HL-60/S4 (cell line): ENCODE measurements around the gene GTF3C4.
"Not testable (repeated sequence)": the region's sequence is repeated elsewhere in the genome, so short reads cannot be mapped to it uniquely, and the experiment has no call there.

Experiments used
- in situ Hi-C: fragments of 300-500 bp; cut with MboI; formaldehyde crosslinking; loops from 2 replicates; pipeline ENCODE4 v1.14.3; 2022; ENCODE audit warnings: low sequenced_read_pairs

GTF3C4 gene

GRCh38 chr9:132698989-132699388 lies 28.7 kb downstream of the GTF3C4 start:
- in situ Hi-C loops: no loop called here

GRCh38 chr9:132699956-132700355 lies 29.7 kb downstream of the GTF3C4 start:
- in situ Hi-C loops: no loop called here

GRCh38 chr9:132702254-132702653 lies 32.0 kb downstream of the GTF3C4 start:
- in situ Hi-C loops: no loop called here

- in situ Hi-C loops: no loop called here
These were observed 33.1 kb downstream of the GTF3C4 start for GRCh38 chr9:132703336-132703735.

GRCh38 chr9:132708239-132708638 lies 38.0 kb downstream of the GTF3C4 start:
- in situ Hi-C loops: no loop called here

GRCh38 chr9:132708769-132709430 lies 38.6 kb downstream of the GTF3C4 start:
- in situ Hi-C loops: no loop called here

GRCh38 chr9:132710333-132710732 lies 40.1 kb downstream of the GTF3C4 start:
- in situ Hi-C loops: no loop called here

GRCh38 chr9:132711152-132711551 lies 40.9 kb downstream of the GTF3C4 start:
- in situ Hi-C loops: not testable (repeated sequence)

GRCh38 chr9:132711846-132712245 lies 41.6 kb downstream of the GTF3C4 start:
- in situ Hi-C loops: no loop called here

GRCh38 chr9:132712753-132713152 lies 42.5 kb downstream of the GTF3C4 start:
- in situ Hi-C loops: no loop called here

- in situ Hi-C loops: no loop called here
These were observed 45.7 kb downstream of the GTF3C4 start for GRCh38 chr9:132716007-132716406.

GRCh38 chr9:132717326-132717945 lies 47.2 kb downstream of the GTF3C4 start:
- in situ Hi-C loops: no loop called here

- in situ Hi-C loops: not testable (repeated sequence)
These were observed 48.2 kb downstream of the GTF3C4 start for GRCh38 chr9:132718381-132718928.

- in situ Hi-C loops: no loop called here
These were observed 51.4 kb downstream of the GTF3C4 start for GRCh38 chr9:132721661-132722060.

GRCh38 chr9:132722564-132723065 lies 52.4 kb downstream of the GTF3C4 start:
- in situ Hi-C loops: no loop called here

GRCh38 chr9:132723809-132724208 lies 53.5 kb downstream of the GTF3C4 start:
- in situ Hi-C loops: no loop called here

- in situ Hi-C loops: no loop called here
These were observed 55.0 kb downstream of the GTF3C4 start for GRCh38 chr9:132725306-132725705.

- in situ Hi-C loops: no loop called here
These were observed 56.4 kb downstream of the GTF3C4 start for GRCh38 chr9:132726576-132727130.

GRCh38 chr9:132728071-132728470 lies 57.8 kb downstream of the GTF3C4 start:
- in situ Hi-C loops: no loop called here

GRCh38 chr9:132728497-132728896 lies 58.2 kb downstream of the GTF3C4 start:
- in situ Hi-C loops: no loop called here

GRCh38 chr9:132729235-132729890 lies 59.1 kb downstream of the GTF3C4 start:
- in situ Hi-C loops: no loop called here
